DLD1 (cell line): ENCODE results near the gene GON7.
"Not testable (repeated sequence)": the region's sequence is repeated elsewhere in the genome, so short reads cannot be mapped to it uniquely, and the experiment has no call there.

Source experiments
- in situ Hi-C: cut with HindIII; loops from 2 replicates; pipeline ENCODE4 v1.10.0; 2017; ENCODE audit warnings: low sequenced_read_pairs

GON7 gene, protein sequence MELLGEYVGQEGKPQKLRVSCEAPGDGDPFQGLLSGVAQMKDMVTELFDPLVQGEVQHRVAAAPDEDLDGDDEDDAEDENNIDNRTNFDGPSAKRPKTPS

DNA sequence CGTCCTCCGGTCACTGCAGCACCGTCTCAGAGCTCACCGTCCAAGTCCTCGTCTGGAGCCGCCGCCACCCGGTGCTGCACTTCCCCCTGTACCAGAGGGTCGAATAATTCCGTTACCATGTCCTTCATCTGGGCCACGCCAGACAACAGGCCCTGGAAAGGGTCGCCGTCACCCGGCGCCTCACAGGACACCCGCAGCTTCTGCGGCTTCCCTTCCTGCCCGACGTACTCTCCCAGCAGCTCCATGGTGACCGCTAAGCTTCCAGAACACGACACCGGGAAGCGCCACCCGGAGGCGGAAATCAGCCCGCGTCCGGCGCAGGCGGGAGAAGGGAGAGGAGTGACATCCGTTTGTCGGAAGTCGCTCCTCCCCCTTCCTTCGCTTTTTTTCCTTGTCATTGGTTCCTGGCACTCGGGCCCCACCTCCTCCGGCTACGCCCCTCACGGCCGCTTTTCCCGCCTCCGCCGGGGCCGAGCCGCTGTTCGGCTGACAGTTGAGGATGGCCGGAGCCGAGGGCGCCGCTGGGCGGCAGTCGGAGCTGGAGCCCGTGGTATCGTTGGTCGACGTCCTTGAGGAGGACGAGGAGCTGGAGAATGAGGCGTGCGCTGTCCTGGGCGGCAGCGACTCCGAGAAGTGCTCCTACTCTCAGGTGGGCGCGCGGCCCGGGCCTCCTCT is at the start of gene GON7, which contains the start of gene UBR7:
Gene GON7 (minus strand): TSS at position 273 of the 675 bp plus-strand sequence. CDS start 28 bp downstream, at position 245.
Gene UBR7 (plus strand): TSS at position 464 of the 675 bp plus-strand sequence. CDS start 36 bp downstream, at position 500.
- in situ Hi-C loops = no loop called here

DNA sequence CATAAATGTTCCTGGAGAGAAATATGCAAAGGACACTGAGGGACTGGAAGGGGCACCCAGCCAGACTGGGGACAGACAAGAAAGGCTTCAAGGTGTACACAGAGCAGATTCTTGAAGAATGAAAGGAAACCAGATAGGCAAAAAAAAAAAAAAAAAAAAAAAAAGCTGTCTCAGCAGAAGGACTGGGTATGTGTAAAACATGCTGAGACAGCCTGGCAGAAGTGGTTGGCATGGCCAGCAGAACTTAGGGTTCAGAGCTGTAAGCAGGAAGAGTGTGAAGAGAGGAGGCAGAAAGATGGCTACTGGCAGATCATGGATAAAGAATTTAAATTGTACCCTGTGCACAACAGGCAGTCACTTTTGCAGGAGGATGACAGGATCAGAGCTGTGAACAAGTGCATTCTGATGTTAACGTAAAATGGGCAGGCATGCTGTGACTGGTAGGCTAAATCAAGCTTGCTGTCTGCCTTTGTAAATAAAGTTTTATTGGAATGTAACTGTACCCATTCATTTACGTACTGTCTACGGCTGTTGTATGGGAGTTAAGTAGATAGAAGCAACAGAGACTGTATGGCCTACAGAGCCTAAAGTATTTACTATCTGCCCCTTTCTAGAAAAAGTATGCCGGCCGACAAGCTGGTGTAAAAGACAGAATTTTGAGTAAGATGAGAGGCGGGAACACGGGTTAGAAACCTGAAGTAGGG is 42.4 kb upstream of the GON7 start:
- in situ Hi-C loops = no loop called here

DNA sequence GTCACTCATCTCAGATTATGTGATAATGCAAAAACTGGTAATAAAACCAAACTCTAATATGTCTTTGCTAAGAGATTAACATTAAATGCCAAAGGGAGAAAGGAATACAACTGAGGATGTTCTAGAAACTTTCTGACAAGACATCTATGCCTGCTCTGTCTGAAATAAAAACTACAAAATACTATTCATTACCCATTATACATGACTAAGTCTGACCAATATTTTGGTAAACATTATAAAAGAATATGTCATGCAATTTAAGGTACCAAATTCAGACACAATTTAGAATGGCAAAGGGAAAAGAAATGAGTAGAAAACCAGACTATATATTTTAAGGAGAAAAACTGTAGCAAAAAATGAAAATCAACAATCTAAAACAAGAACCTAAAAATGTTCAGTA is 39.7 kb upstream of the GON7 start:
- in situ Hi-C loops = no loop called here

DNA sequence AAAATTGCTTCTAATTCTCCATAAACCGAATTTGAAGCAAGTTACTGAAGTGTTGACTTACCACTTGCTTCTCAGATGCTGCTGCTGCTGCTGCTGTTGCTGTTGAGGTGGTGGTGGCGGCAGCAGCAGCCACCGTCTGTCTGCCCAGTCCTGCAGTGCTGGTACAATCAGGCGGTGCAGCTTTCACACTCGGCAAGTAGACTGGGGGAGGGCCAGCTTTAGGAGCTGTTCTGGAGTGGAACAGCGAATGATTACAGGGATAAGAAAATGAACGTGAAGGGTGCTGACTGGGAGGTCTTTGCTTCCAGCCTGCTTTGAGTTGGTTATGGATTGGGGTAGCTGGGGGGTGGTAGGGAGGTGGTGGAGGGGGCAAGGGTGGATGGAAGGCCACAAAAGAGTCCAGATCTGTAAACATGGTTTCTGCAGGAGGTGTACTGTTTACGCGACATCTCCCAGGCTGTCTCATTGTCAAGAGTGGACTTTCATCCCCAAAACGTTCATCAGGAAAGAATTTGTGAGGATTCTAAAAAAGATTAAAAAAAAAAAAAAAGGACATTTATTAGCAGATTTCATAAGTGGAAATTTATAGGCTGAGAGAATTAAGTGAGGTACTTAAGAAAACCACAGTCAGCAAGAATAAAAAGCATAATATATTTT is 39.0 kb upstream of the GON7 start:
- in situ Hi-C loops = no loop called here

DNA sequence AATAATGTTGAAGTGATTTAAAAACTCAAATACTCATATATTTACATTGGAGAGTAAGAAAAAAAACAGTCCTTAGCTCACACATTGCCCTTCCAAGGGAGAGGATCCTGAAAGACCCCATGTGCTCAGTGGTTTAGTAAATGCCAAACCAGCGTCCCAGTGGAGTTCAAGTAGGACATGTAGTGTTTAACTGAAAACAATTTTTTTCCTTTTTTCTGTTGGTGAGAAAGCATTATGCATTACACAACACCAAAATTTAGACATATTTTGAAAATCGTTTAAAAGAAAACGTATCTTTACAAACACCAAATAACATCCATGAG is 33.8 kb upstream of the GON7 start:
- in situ Hi-C loops = no loop called here

DNA sequence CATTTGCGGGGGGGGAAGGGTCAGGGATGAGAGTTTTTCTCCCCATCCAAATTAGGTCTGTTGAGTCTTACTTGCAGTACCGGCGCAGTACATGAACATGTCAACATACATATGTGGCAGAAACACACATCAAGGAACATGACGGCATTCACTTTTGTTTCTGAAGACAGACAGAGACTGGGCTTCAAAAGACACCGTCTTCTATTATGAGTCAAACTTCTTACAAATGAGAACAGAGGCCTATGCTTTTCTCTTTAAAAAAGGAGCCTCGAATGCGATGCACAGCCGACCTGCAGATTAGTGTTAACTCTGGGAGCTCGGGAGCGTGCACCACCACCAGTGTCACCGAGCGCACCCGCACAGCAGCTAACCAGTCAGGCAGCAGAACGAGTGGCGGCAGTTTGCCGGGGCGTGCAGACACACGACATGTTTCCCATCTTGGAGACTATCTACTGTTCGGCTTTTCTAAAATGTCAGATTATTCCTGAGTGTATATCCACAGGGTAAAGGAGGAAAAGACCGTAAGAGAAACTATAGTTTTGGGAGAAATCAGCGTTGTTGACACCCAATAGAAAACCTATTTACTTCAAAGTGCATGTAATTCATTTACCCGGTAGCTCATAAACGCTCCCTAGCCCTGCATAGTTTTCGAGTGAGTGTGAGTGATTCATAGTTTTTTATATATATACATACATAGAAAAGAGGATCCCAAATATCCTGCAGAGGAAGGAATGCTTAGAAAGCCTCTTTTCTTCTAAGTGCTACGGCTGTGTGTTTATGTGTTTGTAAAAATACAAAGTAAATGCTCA is 33.2 kb upstream of the GON7 start:
- in situ Hi-C loops = no loop called here

DNA sequence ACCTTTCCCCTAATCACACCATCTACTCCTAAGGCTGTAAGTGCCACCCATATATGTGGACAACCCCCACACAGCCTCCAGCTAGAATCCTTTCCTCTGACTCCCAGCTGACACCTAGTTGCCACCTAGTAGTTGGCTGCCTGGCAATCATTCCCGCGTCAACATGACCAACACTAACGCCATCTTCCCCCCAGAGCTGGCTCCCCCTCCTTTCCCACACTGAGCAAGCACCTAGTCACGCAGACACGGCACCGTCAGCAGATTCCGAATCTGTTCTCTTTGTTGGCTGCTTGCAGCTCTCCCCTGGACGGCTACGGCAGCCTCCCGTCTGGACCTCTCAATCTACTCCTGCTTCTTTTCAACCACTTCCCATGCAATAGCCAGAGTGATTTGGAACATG is 27.9 kb upstream of the GON7 start:
- in situ Hi-C loops = no loop called here

DNA sequence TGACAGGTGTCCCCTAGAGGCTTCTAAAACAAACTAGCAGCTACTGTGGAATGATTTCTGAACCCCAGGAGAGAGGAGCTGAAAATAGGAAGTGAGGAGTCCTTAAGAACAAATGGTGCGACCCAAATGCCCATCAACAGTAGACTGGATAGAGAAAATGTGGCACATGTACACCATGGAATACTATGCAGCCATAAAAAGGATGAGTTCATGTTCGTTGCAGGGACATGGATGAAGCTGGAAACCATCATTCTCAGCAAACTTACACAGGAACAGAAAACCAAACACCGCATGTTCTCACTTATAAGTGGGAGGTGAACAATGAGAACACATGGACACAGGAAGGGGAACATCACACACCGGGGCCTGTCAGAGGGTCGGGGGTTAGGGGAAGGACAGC is 26.2 kb upstream of the GON7 start:
- in situ Hi-C loops = not testable (repeated sequence)

DNA sequence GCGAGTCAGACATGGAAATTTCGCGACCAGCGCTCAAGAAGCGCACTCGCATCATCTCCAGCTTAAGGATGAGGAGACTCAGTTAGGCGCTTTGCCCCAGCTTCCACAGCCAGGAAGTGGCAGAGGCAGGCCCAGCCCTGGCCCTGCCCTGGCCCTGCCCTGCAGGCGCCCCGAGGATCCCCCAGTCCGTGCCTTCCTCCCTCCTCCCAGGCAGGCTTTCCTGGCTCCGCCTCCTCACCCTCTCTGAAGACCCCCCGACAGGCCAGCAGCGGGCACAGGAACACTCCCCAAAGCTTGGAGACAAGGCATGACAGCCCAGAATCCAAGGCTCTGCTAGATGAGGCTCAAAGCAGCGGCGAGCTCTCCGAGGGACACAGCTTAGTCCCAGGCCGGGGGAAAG is 25.3 kb upstream of the GON7 start:
- in situ Hi-C loops = no loop called here

DNA sequence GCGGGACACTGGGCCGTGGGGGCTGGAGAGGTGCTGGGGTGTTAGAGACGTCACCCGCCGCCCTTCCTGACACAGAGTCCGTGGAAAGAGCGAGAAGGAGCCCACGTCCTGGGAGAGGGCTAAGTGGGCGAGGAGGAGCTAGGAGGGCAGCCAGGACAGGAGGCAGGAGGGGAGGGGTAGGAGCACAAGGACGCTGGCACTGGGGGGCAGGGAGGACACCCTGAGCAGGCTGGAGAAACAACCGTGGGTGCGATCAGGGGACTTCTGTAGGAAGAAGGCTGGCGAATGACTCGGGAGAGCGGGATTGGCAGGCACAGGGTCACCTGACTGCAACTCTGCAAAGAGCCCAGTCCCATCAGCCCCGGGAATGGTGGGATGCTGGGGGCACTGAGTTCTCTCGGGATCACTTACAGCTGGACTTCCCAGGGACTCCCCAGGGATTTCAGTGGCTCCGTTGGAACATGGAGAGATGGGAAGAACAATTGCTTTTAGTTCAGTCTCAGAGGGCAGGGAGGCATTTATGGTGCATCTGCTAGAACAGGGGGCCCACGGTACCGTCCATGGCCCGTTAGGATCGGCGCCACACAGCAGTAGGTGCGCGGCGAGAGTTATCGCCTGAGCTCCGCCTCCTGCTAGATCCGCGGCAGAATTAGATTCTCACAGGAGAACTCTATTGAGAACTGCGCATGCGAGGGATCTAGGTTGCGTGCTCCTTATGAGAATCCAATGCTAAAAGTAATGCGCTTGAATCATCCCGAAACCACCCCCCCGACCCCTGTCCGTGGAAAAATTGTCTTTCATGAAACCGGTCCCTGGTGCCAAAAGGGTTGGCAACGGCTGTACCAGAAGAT is 24.5 kb upstream of the GON7 start:
- in situ Hi-C loops = no loop called here

DNA sequence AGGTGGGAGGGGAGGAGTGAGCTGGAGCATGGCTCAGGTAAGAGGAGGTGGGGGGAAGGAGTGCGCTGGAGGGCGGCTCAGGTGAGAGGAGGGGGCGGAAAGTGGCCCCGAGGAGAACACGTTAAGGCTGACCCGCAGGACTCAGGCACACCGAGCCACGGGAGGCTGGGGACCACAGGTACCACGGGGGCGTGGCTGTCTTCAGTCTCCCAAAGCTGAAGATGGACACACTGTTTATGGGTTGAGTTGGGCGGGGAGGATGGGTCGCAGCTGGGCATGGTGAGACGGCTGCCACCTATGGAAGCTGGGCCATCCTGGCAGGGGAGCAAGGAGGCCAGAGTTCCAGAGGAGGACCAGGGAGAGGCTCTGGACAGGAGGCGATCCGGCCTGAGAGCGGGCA is 23.7 kb upstream of the GON7 start:
- in situ Hi-C loops = no loop called here

DNA sequence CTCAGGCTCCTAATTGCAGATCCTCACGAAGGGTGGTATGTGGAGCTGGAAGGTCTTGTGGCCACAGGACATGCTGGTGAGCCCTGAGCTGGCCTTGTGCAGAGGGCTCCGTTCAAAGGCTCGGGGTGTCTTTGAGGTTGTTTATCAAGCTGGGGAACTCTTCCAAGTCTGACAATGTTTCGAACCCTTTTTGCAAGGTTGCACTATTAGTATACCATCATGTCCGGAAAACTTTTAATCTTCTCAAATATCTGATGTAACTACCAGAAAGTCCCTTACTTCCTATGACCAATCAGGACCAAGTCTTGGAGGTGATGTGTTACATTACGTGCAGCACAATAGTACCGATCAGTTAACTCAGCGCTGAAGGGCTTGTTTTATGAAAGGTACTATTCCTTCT is 21.7 kb upstream of the GON7 start:
- in situ Hi-C loops = no loop called here

DNA sequence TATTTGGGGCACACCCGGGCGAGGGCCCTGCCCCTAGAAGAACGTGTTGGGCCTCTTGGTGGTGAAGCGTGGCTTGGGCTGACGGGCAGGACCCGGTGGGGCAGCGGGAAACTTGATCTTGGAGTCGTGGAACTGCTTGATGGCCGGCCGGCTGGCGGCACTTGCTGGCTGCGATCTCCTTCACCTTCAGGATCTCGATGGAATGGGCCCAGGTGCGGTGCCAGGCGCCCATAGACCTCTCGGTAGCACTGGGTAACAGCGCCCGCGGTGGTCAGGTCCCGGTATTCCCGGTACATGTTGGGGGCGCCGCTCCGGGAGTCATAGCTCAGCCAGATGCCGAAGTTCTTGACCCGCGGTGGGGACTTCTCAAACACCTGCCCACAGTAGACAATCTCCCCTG is 16.7 kb upstream of the GON7 start:
- in situ Hi-C loops = no loop called here

DNA sequence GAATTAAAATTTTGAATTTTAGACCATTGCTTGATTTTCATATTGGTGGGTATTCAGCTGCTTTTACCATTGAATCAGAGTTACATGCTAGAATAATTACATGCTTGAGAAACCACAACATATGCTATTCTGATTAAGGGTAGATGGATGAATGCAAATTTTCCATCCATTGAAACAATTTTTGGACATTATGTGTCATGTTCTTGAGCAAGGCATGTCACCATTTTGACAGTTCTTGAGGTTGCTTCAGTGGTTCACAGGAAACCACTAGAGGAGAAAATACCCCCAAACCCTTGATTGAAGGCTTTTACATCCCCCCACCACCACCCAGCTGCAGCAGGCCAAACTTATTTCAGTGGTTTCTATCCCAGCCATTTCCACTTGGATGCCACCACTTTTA is 13.6 kb upstream of the GON7 start:
- in situ Hi-C loops = no loop called here

DNA sequence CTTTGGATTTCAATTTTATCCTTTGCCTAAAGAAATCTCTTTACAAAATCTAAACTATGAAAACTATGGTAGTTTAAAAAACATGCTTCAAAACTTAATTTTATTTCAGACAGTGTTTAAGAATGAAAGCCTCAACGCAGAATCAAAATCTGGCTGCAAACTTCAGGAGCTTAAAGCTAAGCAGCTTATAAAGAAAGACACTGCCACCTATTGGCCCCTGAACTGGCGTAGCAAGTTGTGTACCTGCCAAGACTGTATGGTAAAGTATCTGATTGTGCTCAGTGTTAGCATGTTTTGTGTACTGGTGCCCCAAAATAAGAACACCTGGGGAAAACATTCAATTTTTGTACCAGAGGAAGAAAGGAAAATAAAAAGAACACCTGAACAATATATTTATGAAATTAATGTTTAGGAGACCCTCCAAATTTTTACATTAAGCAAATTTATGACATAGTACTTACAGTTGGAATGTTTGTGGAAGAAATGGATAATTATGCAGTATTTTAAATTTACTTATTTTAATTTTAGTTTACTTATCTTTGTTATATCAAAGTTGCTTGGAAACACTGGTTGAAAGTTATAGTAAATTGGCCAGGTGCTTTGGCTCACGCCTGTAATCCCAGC is 12.3 kb upstream of the GON7 start:
- in situ Hi-C loops = no loop called here

DNA sequence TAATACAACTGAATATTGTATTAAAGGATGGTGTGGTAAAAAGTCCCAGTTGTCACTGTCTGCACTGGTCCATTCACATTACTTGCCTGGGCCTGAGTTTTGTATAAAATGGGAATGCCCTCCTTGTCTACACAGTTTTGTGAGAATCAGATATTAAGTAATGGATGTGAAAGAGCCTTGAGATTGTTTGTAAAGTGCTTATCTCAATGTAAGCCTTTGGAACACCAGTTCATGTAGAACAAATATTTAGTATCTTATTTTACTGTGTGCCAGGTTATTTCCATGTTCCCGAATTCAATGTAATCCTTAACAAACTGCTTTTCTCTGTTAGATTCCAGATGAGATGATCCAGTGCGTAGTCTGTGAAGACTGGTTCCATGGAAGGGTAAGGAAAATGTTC is 7.7 kb upstream of the GON7 start:
- in situ Hi-C loops = no loop called here

DNA sequence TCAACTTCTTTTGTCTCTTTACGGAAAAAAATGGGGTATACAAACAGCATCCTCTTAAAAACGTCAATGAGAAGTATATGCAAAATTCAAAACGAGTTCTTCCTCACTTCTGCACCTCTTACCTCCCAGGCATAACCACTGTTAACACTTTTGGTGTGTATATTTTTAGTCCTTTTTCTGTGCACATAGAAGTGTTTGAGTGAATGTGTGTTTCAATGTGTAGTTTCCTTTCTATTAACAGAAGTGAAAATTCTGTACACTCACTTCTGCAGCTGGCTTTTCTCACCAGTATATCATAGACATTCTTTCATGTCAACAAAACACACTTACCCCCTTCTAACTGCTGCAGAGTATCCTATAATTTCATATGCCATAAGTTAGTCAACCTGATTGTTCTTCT is 5.6 kb upstream of the GON7 start:
- in situ Hi-C loops = no loop called here

DNA sequence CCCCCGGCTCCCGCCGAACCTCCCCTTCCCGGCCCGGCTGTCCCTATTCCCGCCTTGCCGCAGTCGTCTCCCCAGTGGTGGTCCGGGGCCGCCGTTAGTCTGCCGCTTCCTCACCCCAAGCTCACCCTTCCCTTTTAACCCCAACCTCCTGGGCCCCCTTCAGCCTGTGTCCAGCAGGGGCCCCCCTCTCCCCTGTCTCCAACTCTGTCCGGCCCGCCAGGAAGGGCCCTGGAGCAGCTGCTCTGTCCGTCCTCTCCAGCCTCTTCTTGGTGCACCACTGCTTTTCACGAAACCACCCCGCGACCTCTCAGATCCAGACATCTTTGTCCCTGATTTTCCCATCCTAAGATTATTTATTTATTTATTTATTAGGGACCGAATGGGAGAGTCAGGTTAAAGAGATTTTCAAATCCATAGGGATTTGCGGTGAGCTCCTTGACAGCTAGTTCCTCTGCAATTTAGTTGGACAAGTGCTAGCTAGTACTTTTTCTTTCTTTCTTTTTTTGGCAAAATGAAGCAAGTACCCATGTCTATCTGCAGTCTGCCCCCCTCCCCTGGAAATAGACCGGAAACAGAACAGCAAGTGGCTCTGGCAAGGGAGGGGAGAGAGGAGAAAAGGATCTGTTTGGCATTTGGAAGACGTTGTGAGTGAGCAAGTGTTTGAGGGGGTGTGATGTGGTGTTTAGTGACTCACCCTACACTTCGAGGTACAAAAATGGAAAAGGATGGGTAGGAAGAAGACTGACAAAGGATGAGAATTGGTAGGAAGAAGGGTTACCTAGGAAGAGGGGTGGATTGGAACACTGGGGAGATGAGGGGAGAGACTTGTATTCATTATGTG is 823 bp upstream of the GON7 start:
- in situ Hi-C loops = no loop called here

DNA sequence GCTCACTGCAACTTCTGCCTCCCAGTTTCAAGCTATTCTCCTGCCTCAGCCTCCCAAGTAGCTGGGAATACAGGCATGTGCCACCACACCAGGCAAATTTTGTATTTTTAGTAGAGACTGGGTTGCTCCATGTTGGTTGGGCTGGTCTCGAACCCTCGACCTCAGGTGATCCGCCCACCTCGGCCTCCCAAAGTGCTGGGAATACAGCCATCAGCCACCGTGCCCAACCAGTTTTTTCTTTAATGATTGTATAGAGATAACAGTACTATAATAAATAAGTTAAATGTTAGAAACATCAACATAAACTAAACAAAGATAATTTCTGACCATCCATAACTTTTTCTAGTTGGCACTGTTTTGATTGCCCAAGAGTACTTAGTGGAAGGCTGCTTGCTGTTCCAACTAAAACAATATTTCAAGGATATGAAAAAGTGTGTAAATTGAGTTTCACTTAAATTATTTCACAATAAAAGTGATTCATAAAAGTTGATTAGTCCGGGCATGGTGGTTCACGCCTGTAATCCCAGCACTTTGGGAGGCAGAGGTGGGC is 5.6 kb downstream of the GON7 start:
- in situ Hi-C loops = no loop called here
